ENCODE measurements around the gene CDC42EP3.

The CDC42EP3 gene

GRCh38 chr2:37683921-37684780 is 12.7 kb upstream of the CDC42EP3 start:
- DNase-seq (ENCODE audit: low spot score) = no peak

- DNase-seq (ENCODE audit: low spot score) = no peak
Measured at GRCh38 chr2:37683241-37683640, 11.8 kb upstream of the CDC42EP3 start.

GRCh38 chr2:37682473-37682872 is 11.0 kb upstream of the CDC42EP3 start:
- DNase-seq (ENCODE audit: low spot score) = no peak

GRCh38 chr2:37681587-37681986 is 10.1 kb upstream of the CDC42EP3 start:
- DNase-seq (ENCODE audit: low spot score) = no peak

GRCh38 chr2:37679072-37679695 is 7.7 kb upstream of the CDC42EP3 start:
- no peak for DNase-seq (ENCODE audit: low spot score)

GRCh38 chr2:37676274-37676673 is 4.8 kb upstream of the CDC42EP3 start:
- DNase-seq (ENCODE audit: low spot score) = no peak

- no peak for DNase-seq (ENCODE audit: low spot score)
Measured at GRCh38 chr2:37674946-37675345, 3.5 kb upstream of the CDC42EP3 start.

- no peak for DNase-seq (ENCODE audit: low spot score)
Measured at GRCh38 chr2:37672870-37673184, 1.4 kb upstream of the CDC42EP3 start.

- DNase-seq (ENCODE audit: low spot score) = no peak
Measured at GRCh38 chr2:37672104-37672869, 845 bp upstream of the CDC42EP3 start.

GRCh38 chr2:37671816-37672103 is 318 bp upstream of the CDC42EP3 start:
- no peak for DNase-seq (ENCODE audit: low spot score)

GRCh38 chr2:37670378-37671008 is 949 bp downstream of the CDC42EP3 start:
- no peak for DNase-seq (ENCODE audit: low spot score)

- no peak for DNase-seq (ENCODE audit: low spot score)
Measured at GRCh38 chr2:37669446-37669845, 2.0 kb downstream of the CDC42EP3 start.

GRCh38 chr2:37667704-37668103 is 3.7 kb downstream of the CDC42EP3 start:
- DNase-seq (ENCODE audit: low spot score) = no peak

- no peak for DNase-seq (ENCODE audit: low spot score)
Measured at GRCh38 chr2:37666772-37667171, 4.7 kb downstream of the CDC42EP3 start.

GRCh38 chr2:37665604-37666362 is 5.7 kb downstream of the CDC42EP3 start:
- no peak for DNase-seq (ENCODE audit: low spot score)

- no peak for DNase-seq (ENCODE audit: low spot score)
Measured at GRCh38 chr2:37665043-37665442, 6.4 kb downstream of the CDC42EP3 start.

GRCh38 chr2:37664231-37664643 is 7.2 kb downstream of the CDC42EP3 start:
- no peak for DNase-seq (ENCODE audit: low spot score)

GRCh38 chr2:37663390-37663789 is 8.1 kb downstream of the CDC42EP3 start:
- no peak for DNase-seq (ENCODE audit: low spot score)

- no peak for DNase-seq (ENCODE audit: low spot score)
Measured at GRCh38 chr2:37659723-37660122, 11.7 kb downstream of the CDC42EP3 start.

GRCh38 chr2:37658682-37659081 is 12.8 kb downstream of the CDC42EP3 start:
- DNase-seq (ENCODE audit: low spot score) = no peak

- no peak for DNase-seq (ENCODE audit: low spot score)
Measured at GRCh38 chr2:37657471-37657870, 14.0 kb downstream of the CDC42EP3 start.

All from hematopoietic multipotent progenitor cell treated with erythropoietin and hydrocortisone succinate and interleukin-3 and kit ligand, for 17 days (in vitro differentiated cells).